OCI-LY7 (cell line): ENCODE data around the gene TWNK.
A peak's percentile ranks its signal among the peaks of the same experiment; 100 is the strongest.

ENCODE experiments used
- EZH2phosphoT487 ChIP-seq: fragments of 200-600 bp; sonication (generic); IDR thresholded peaks from 2 replicates; pipeline ENCODE4 v1.6.1; 2018; ENCODE audit warnings: low read depth, borderline replicate concordance, mild to moderate bottlenecking, mixed run types, antibody characterized with exemption, low read length, moderate library complexity, mixed read lengths
- TF ChIP-seq, protein P1 (sequence below): fragments of 200-600 bp; sonication (generic); conservative IDR thresholded peaks from 2 replicates; pipeline ENCODE4 v1.5.1; 2014; ENCODE audit warnings: mild to moderate bottlenecking, antibody characterized with exemption, low read length, moderate library complexity, mixed read lengths

DNA sequence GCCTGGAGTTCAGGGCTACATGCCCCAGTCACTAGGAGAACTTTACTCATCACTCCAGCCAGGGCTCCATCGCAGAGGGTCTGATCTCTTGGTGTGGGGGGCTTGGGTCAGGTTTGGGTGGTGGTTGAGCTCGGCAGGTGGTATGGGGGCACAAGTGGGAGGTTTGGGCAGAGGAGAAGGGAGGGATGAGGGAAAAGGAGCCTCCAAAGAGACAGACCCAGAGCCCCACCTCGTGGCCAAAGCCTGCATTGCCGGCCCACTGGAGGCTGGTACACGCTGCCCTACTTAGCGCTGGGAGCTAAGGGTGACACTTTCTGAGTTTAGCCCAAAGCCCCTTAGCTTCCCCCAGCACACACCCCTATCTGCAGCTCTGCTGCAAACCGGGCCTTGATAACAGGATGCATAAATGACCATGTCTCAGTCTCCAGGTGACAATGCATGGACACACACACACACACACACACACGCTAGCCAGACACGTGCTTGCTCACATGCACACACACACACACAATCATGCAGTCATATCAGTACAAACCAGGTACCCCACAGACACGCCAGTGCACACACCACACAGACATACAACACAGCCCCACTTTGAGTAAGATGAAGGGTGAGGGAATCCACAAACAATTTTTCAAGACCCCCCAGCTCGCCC is 27.0 kb downstream of the TWNK start:
- TF ChIP-seq, protein P1, sequence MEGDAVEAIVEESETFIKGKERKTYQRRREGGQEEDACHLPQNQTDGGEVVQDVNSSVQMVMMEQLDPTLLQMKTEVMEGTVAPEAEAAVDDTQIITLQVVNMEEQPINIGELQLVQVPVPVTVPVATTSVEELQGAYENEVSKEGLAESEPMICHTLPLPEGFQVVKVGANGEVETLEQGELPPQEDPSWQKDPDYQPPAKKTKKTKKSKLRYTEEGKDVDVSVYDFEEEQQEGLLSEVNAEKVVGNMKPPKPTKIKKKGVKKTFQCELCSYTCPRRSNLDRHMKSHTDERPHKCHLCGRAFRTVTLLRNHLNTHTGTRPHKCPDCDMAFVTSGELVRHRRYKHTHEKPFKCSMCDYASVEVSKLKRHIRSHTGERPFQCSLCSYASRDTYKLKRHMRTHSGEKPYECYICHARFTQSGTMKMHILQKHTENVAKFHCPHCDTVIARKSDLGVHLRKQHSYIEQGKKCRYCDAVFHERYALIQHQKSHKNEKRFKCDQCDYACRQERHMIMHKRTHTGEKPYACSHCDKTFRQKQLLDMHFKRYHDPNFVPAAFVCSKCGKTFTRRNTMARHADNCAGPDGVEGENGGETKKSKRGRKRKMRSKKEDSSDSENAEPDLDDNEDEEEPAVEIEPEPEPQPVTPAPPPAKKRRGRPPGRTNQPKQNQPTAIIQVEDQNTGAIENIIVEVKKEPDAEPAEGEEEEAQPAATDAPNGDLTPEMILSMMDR = peak; percentile 89
- no peak for TF ChIP-seq EZH2phosphoT487
